HCT116 (cell line): ENCODE data around the gene MDFIC.

Experiments used
- EGR1 ChIP-seq: IDR thresholded peaks from 2 replicates; pipeline ENCODE4 v1.6.1; 2012; ENCODE audit warnings: low read depth
- EZH2 ChIP-seq: fragments of 200-600 bp; sonication (generic); IDR thresholded peaks from 2 replicates; pipeline ENCODE4 v1.6.1; 2017; ENCODE audit warnings: antibody characterized with exemption, mixed run types
- EZH2phosphoT487 ChIP-seq: fragments of 200-600 bp; IDR thresholded peaks from 2 replicates; pipeline ENCODE4 v1.6.1; 2018; ENCODE audit warnings: antibody characterized with exemption, borderline replicate concordance
- POLR2A ChIP-seq: IDR thresholded peaks from 2 replicates; pipeline ENCODE4 v1.7.0; 2011; ENCODE audit warnings: borderline replicate concordance; ENCODE audit not compliant: insufficient read depth, insufficient read length; ENCODE audit errors: extremely low read depth
- POLR2AphosphoS5 ChIP-seq: IDR thresholded peaks from 2 replicates; pipeline ENCODE4 v1.6.1; 2011; ENCODE audit warnings: mild to moderate bottlenecking, low read depth, low read length, moderate library complexity
- TCF7L2 ChIP-seq: IDR thresholded peaks from 2 replicates; pipeline ENCODE4 v1.7.0; 2011; ENCODE audit warnings: borderline replicate concordance, inconsistent platforms; ENCODE audit not compliant: insufficient read depth, insufficient read length; ENCODE audit errors: extremely low read depth
- YY1 ChIP-seq: IDR thresholded peaks from 2 replicates; pipeline ENCODE4 v1.6.1; 2011; ENCODE audit warnings: low read length, low read depth, moderate library complexity, mild to moderate bottlenecking; ENCODE audit not compliant: insufficient replicate concordance; ENCODE audit errors: extremely low read depth
- ZFX ChIP-seq: fragments of 450-650 bp; IDR thresholded peaks from 2 replicates; pipeline ENCODE4 v1.6.1; 2017
- TF ChIP-seq, protein P1 (sequence below), 3 experiments: fragments of 200-600 bp in 1 of 3; sonication (generic) in 1 of 3; IDR thresholded peaks in 2 of 3; conservative IDR thresholded peaks in 1 of 3; 2 replicates each; pipeline ENCODE4 v1.5.1; 2012 to 2017; ENCODE audit warnings: low read depth in 2 of 3, low read length in 2 of 3, antibody characterized with exemption in 1 of 3, borderline replicate concordance in 1 of 3, control low read depth in 1 of 3, mild to moderate bottlenecking in 1 of 3, mixed read lengths in 1 of 3, mixed run types in 1 of 3, moderate library complexity in 1 of 3; ENCODE audit not compliant: insufficient read depth in 1 of 3
- TF ChIP-seq, protein P2 (sequence below): IDR thresholded peaks from 2 replicates; pipeline ENCODE4 v1.6.1; 2012

DNA sequence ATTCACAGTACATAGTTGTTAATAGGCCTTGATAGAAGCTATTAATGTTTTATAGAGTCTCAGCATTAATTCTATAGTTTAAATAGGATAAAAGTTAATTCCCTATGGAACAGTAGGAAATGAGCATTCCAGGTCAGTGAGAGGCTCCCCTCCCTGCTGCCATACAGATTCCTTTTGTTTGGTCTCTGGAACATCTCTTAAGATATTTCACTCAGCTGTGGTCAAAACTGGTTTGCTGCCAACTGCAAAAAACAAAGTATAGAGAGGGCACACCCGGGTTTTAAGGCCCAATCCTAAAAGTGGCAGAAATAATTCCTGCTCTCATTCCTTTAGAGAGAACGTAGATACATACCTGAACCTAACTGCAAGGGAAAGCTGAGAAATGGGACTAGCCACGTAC lies 51.3 kb downstream of the MDFIC start:
- no peak for TF ChIP-seq TCF7L2
- no peak for TF ChIP-seq ZFX
- TF ChIP-seq EZH2 = no peak
- TF ChIP-seq, protein P1, sequence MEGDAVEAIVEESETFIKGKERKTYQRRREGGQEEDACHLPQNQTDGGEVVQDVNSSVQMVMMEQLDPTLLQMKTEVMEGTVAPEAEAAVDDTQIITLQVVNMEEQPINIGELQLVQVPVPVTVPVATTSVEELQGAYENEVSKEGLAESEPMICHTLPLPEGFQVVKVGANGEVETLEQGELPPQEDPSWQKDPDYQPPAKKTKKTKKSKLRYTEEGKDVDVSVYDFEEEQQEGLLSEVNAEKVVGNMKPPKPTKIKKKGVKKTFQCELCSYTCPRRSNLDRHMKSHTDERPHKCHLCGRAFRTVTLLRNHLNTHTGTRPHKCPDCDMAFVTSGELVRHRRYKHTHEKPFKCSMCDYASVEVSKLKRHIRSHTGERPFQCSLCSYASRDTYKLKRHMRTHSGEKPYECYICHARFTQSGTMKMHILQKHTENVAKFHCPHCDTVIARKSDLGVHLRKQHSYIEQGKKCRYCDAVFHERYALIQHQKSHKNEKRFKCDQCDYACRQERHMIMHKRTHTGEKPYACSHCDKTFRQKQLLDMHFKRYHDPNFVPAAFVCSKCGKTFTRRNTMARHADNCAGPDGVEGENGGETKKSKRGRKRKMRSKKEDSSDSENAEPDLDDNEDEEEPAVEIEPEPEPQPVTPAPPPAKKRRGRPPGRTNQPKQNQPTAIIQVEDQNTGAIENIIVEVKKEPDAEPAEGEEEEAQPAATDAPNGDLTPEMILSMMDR (IDR thresholded peaks at IDR 0.05 in 2 of 3, conservative IDR thresholded peaks at IDR 0.05 in 1 of 3; ENCODE audit: borderline replicate concordance in 1 of 3, insufficient read depth in 1 of 3, low read depth in 2 of 3, low read length in 2 of 3) = no peak
- TF ChIP-seq YY1 = no peak
- no peak for TF ChIP-seq EZH2phosphoT487
- TF ChIP-seq POLR2AphosphoS5 = no peak
- no peak for TF ChIP-seq POLR2A
- TF ChIP-seq, protein P2, sequence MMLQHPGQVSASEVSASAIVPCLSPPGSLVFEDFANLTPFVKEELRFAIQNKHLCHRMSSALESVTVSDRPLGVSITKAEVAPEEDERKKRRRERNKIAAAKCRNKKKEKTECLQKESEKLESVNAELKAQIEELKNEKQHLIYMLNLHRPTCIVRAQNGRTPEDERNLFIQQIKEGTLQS = no peak
- TF ChIP-seq EGR1 = no peak
